Measurements from ENCODE around the gene PEAK3. TPM values are rescaled to one million over a fixed set of nuclear protein-coding genes. Genes with fewer than 3 reads are reported as not detected.
A peak's percentile ranks its signal among the peaks of the same experiment; 100 is the strongest.

PEAK3 gene
- total and polyA plus RNA-seq, 2 donors, result 0.05 to 0.34 TPM

- no peak for DNase-seq (ENCODE audit: low read depth in 6 of 9, low spot score in 9 of 9)
- Histone ChIP-seq H3K4me1 (ENCODE audit: control insufficient read depth in 2 of 2, insufficient read depth in 2 of 2, low read length in 2 of 2) (peaks cover 23 to 58% of the 10 kb centered on the region in 2 donors), H3K9me3 (ENCODE audit: control insufficient read depth in 2 of 2, insufficient read depth in 1 of 2, low read length in 1 of 2) (peaks cover 0 to 10% of the 10 kb centered on the region in 2 donors), H3K27ac (ENCODE audit: low read depth in 1 of 2, low read length in 1 of 2) (no peak within 1 kb of the TSS), H3K27me3 (ENCODE audit: control insufficient read depth in 2 of 2, insufficient read depth in 1 of 2, low read length in 1 of 2) (peaks cover 37 to 49% of the 10 kb centered on the region in 2 donors), H3K4me3 (ENCODE audit: low read length in 2 of 2) (no peak within 1 kb of the TSS), H3K36me3 (ENCODE audit: control insufficient read depth in 2 of 2, insufficient read depth in 2 of 2, low read length in 1 of 2) (no peaks in the 10 kb centered on the region)
- 90% methylated on average over 24 of the region's 24 CpGs for WGBS
Observed at GRCh38 chr19:2255982-2256685, 25.8 kb downstream of the PEAK3 start, which contains the start of gene JSRP1. JSRP1 (minus strand) TSS chr19:2256417; CDS start chr19:2255314, 1,103 bp downstream.

DNA sequence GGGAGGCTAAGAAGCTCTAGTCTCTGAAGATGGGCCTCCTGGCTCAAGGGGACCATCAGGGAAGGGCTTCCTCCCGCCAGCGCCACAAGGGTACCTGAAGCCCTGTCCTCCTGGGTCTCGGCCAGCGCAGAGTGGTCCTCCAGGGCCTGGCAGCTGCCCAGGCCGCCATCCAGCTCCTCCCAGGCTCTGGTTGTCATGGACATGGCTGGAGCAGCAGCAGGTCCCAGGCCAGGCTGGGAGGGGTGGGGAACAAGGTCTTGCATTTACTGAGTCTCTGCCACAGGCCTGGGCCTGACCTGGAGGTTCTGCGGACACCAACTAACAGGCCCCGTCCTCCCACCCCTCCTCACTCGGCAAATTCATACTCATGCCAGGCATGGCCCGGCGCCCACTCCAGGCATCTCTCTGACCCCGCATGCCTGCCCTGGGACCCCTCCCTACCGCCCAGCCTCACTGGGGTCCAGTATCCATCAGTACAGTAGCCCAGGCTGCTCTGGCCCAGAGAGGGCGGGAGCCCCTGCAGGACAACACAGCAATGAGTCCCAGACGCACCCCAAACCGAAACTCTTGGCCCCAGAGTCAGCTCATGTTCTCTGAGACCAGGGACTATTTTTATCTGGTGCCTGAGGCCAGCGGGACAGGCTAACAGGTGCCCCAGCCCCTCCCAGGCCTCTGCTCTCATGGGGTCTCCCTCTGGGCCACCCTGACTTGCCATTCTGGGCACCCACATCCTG lies 26.7 kb downstream of the PEAK3 start:
- WGBS, result 96% methylated on average over 16 of the region's 16 CpGs
- peaks cover 0 to 10% of the 10 kb centered on the region in 2 donors for H3K9me3 ChIP-seq (ENCODE audit: control insufficient read depth in 2 of 2, insufficient read depth in 1 of 2, low read length in 1 of 2)
- H3K4me1 ChIP-seq (ENCODE audit: control insufficient read depth in 2 of 2, insufficient read depth in 2 of 2, low read length in 2 of 2), result peaks cover 26 to 58% of the 10 kb centered on the region in 2 donors
- H3K27ac ChIP-seq (ENCODE audit: low read depth in 1 of 2, low read length in 1 of 2), result no peak overlapping the region
- no peak for DNase-seq (ENCODE audit: low read depth in 6 of 9, low spot score in 9 of 9)
- H3K36me3 ChIP-seq (ENCODE audit: control insufficient read depth in 2 of 2, insufficient read depth in 2 of 2, low read length in 1 of 2), result no peaks in the 10 kb centered on the region
- H3K4me3 ChIP-seq (ENCODE audit: low read length in 2 of 2), result no peak overlapping the region
- peaks cover 46 to 58% of the 10 kb centered on the region in 2 donors for H3K27me3 ChIP-seq (ENCODE audit: control insufficient read depth in 2 of 2, insufficient read depth in 1 of 2, low read length in 1 of 2)

DNA sequence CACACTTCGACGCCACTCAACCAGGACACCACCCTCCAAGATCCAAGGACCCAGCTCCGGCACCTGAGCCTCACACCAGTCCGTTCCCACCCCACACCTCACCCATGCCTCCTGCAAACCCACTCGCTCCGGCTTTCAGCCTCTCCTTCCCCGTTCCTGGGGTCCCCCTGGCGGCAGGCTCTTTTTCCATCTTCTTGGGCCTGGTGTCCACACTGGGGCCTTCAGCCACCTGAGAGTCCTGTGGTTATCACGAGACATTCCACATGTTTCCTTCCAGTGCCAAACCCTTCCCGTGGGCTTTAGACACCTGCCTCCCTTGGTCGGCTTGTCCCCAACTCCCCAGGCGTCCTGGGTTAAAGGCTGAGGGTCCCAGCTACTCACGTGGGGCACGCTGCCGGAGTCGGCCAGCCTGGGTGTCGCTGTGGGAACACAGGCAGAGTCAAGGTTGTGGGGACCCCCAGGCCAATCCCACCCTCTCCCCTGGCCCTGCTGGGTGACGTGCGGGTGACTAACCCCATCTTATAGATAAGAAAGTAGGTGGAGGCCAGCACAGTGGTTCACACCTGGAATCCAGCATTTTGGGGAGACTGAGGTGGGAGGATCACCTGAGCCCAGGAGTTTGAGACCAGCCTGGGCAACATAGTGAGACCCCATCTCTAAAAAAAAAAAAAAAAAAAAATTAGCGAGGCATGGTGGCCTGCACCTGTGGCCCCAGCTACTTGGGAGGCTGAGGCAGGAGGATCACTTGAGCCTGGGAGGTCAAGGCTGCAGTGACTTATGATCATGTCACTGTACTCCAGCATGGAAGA lies 27.7 kb downstream of the PEAK3 start:
- H3K4me3 ChIP-seq (ENCODE audit: low read length in 2 of 2), result peak overlapping the region; percentile 57 to 61
- H3K27ac ChIP-seq (ENCODE audit: low read depth in 1 of 2, low read length in 1 of 2), result no peak overlapping the region
- 89% methylated on average over 20 of the region's 20 CpGs for WGBS
- H3K4me1 ChIP-seq (ENCODE audit: control insufficient read depth in 2 of 2, insufficient read depth in 2 of 2, low read length in 2 of 2), result peaks cover 26 to 55% of the 10 kb centered on the region in 2 donors
- peaks cover 56 to 68% of the 10 kb centered on the region in 2 donors for H3K27me3 ChIP-seq (ENCODE audit: control insufficient read depth in 2 of 2, insufficient read depth in 1 of 2, low read length in 1 of 2)
- H3K9me3 ChIP-seq (ENCODE audit: control insufficient read depth in 2 of 2, insufficient read depth in 1 of 2, low read length in 1 of 2), result peaks cover 0 to 10% of the 10 kb centered on the region in 2 donors
- no peak for DNase-seq (ENCODE audit: low read depth in 6 of 9, low spot score in 9 of 9)
- peaks cover 0 to 3% of the 10 kb centered on the region in 2 donors for H3K36me3 ChIP-seq (ENCODE audit: control insufficient read depth in 2 of 2, insufficient read depth in 2 of 2, low read length in 1 of 2)

GRCh38 chr19:2253106-2254063 lies 28.6 kb downstream of the PEAK3 start:
- H3K4me3 ChIP-seq (ENCODE audit: low read length in 2 of 2), result peak overlapping the region; percentile 57 to 61
- whole genome bisulfite sequencing, result 9% methylated on average over 77 of the region's 77 CpGs
- peaks cover 7 to 12% of the 10 kb centered on the region in 2 donors for H3K36me3 ChIP-seq (ENCODE audit: control insufficient read depth in 2 of 2, insufficient read depth in 2 of 2, low read length in 1 of 2)
- peaks cover 58 to 76% of the 10 kb centered on the region in 2 donors for H3K27me3 ChIP-seq (ENCODE audit: control insufficient read depth in 2 of 2, insufficient read depth in 1 of 2, low read length in 1 of 2)
- H3K4me1 ChIP-seq (ENCODE audit: control insufficient read depth in 2 of 2, insufficient read depth in 2 of 2, low read length in 2 of 2), result peaks cover 26 to 49% of the 10 kb centered on the region in 2 donors
- DNase-seq (ENCODE audit: low read depth in 6 of 9, low spot score in 9 of 9), result peak in 4 of 9 donors; percentile 59 to 77 (median 70)
- peaks cover 0 to 10% of the 10 kb centered on the region in 2 donors for H3K9me3 ChIP-seq (ENCODE audit: control insufficient read depth in 2 of 2, insufficient read depth in 1 of 2, low read length in 1 of 2)
- H3K27ac ChIP-seq (ENCODE audit: low read depth in 1 of 2, low read length in 1 of 2), result peak overlapping the region in 1 of 2 donors; percentile 60

DNA sequence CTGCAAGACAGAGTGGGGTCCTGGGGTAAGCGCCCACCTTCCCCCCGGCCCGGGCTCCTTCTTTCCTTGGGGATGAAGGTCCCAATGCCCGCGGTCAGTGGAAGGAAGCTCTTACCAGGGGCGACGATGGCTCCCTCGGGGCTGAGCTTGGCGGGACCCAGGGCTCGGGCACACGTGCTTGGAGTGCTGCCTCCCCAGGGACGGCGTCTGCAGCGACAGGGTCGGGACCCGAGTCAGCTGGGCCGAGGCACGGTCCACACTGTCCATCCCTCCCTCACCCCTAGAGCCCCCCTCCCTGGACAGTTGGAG lies 29.2 kb downstream of the PEAK3 start:
- no peak overlapping the region for H3K27ac ChIP-seq (ENCODE audit: low read depth in 1 of 2, low read length in 1 of 2)
- peak overlapping the region in 1 of 2 donors; percentile 61 for H3K4me3 ChIP-seq (ENCODE audit: low read length in 2 of 2)
- H3K36me3 ChIP-seq (ENCODE audit: control insufficient read depth in 2 of 2, insufficient read depth in 2 of 2, low read length in 1 of 2), result peaks cover 10 to 18% of the 10 kb centered on the region in 2 donors
- peaks cover 0 to 10% of the 10 kb centered on the region in 2 donors for H3K9me3 ChIP-seq (ENCODE audit: control insufficient read depth in 2 of 2, insufficient read depth in 1 of 2, low read length in 1 of 2)
- no peak for DNase-seq (ENCODE audit: low read depth in 6 of 9, low spot score in 9 of 9)
- 10% methylated on average over 18 of the region's 18 CpGs for WGBS
- H3K27me3 ChIP-seq (ENCODE audit: control insufficient read depth in 2 of 2, insufficient read depth in 1 of 2, low read length in 1 of 2), result peaks cover 58 to 76% of the 10 kb centered on the region in 2 donors
- H3K4me1 ChIP-seq (ENCODE audit: control insufficient read depth in 2 of 2, insufficient read depth in 2 of 2, low read length in 2 of 2), result peaks cover 26 to 44% of the 10 kb centered on the region in 2 donors

- H3K9me3 ChIP-seq (ENCODE audit: control insufficient read depth in 2 of 2, insufficient read depth in 1 of 2, low read length in 1 of 2), result peaks cover 0 to 10% of the 10 kb centered on the region in 2 donors
- H3K4me1 ChIP-seq (ENCODE audit: control insufficient read depth in 2 of 2, insufficient read depth in 2 of 2, low read length in 2 of 2), result peaks cover 23 to 38% of the 10 kb centered on the region in 2 donors
- H3K27ac ChIP-seq (ENCODE audit: low read depth in 1 of 2, low read length in 1 of 2), result no peak overlapping the region
- H3K36me3 ChIP-seq (ENCODE audit: control insufficient read depth in 2 of 2, insufficient read depth in 2 of 2, low read length in 1 of 2), result peaks cover 14 to 23% of the 10 kb centered on the region in 2 donors
- H3K27me3 ChIP-seq (ENCODE audit: control insufficient read depth in 2 of 2, insufficient read depth in 1 of 2, low read length in 1 of 2), result peaks cover 58 to 76% of the 10 kb centered on the region in 2 donors
- 7% methylated on average over 74 of the region's 74 CpGs for WGBS
- H3K4me3 ChIP-seq (ENCODE audit: low read length in 2 of 2), result peak overlapping the region in 1 of 2 donors; percentile 33
- DNase-seq (ENCODE audit: low read depth in 6 of 9, low spot score in 9 of 9), result no peak
Observed at GRCh38 chr19:2252055-2252796, 29.7 kb downstream of the PEAK3 start.

- DNase-seq (ENCODE audit: low read depth in 6 of 9, low spot score in 9 of 9), result no peak
- peaks cover 0 to 10% of the 10 kb centered on the region in 2 donors for H3K9me3 ChIP-seq (ENCODE audit: control insufficient read depth in 2 of 2, insufficient read depth in 1 of 2, low read length in 1 of 2)
- H3K4me3 ChIP-seq (ENCODE audit: low read length in 2 of 2), result peak overlapping the region in 1 of 2 donors; percentile 33
- peaks cover 22 to 31% of the 10 kb centered on the region in 2 donors for H3K36me3 ChIP-seq (ENCODE audit: control insufficient read depth in 2 of 2, insufficient read depth in 2 of 2, low read length in 1 of 2)
- peaks cover 20 to 33% of the 10 kb centered on the region in 2 donors for H3K4me1 ChIP-seq (ENCODE audit: control insufficient read depth in 2 of 2, insufficient read depth in 2 of 2, low read length in 2 of 2)
- WGBS, result 6% methylated on average over 125 of the region's 125 CpGs
- H3K27me3 ChIP-seq (ENCODE audit: control insufficient read depth in 2 of 2, insufficient read depth in 1 of 2, low read length in 1 of 2), result peaks cover 58 to 76% of the 10 kb centered on the region in 2 donors
- H3K27ac ChIP-seq (ENCODE audit: low read depth in 1 of 2, low read length in 1 of 2), result peak overlapping the region in 1 of 2 donors; percentile 18
Observed at GRCh38 chr19:2251106-2252054, 30.6 kb downstream of the PEAK3 start.
